Muscle layer of duodenum (tissue), 2 donors: ENCODE results near the gene ARID3B.

Source experiments
- H3K27ac ChIP-seq: one replicate; pipeline ENCODE4 v1.7.0; 2013; ENCODE audit warnings: mild to moderate bottlenecking, low read length
- H3K27me3 ChIP-seq: one replicate; pipeline ENCODE4 v1.7.0; 2013; ENCODE audit warnings: low read depth, mild to moderate bottlenecking, control low read depth, low read length
- H3K36me3 ChIP-seq, 2 donors: one replicate each; pipeline ENCODE4 v1.7.0; 2013; ENCODE audit warnings: low read length in 2 of 2, control low read depth in 1 of 2, mild to moderate bottlenecking in 1 of 2; ENCODE audit not compliant: insufficient read depth in 2 of 2, control insufficient read depth in 1 of 2
- H3K4me1 ChIP-seq, 2 donors: one replicate each; pipeline ENCODE4 v1.7.0; 2013; ENCODE audit warnings: low read length in 2 of 2, mild to moderate bottlenecking in 2 of 2, control low read depth in 1 of 2, moderate library complexity in 1 of 2; ENCODE audit not compliant: insufficient read depth in 2 of 2, control insufficient read depth in 1 of 2
- H3K4me3 ChIP-seq, 2 donors: one replicate each; pipeline ENCODE4 v1.7.0; 2013; ENCODE audit warnings: low read length in 2 of 2, low read depth in 1 of 2, mild to moderate bottlenecking in 1 of 2
- H3K9me3 ChIP-seq, 2 donors: one replicate each; pipeline ENCODE4 v1.7.0; 2013; ENCODE audit warnings: low read length in 2 of 2, control low read depth in 1 of 2, mild to moderate bottlenecking in 1 of 2; ENCODE audit not compliant: control insufficient read depth in 1 of 2
- donor health status: healthy.

ARID3B gene

DNA sequence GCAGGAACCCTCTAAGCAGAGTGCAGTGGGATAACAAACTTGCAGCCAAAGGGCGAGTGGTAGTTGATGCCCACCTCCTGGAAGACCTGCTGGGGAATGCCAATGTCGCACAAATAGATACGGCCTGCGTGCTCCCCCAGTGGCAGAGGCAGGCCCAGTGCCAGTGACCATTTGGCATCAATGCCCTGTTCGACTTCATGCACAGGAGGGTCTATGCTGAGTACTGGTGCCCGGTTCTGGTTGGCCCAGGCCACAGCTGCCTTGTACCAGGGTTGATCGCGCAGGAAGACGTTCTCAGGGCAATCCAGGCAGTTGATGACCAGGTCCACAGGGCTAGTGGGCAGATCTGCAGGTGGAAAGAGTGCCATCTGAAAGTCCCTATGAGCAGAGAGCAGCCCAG is 91.6 kb downstream of the ARID3B start:
- H3K36me3 ChIP-seq = peaks cover 87 to 95% of the 10 kb centered on the region in 2 donors

DNA sequence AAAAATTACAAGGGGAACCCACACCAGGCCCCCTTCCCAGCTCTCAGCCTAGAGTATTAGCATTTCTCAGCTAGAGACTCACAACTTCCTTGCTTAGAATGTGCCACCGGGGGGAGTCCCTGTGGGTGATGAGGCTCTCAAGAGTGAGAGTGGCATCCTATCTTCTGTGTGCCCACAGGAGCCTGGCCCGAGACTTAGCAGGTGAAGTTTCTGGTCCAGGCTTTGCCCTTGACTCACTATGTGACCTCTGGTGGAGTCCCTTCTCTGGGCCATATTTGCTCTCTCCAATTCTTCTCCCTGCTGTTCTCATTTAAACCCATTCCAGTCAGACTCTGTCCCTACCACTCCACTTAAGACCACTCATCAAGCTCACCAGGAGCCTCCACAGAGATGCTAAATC is 92.8 kb downstream of the ARID3B start:
- Histone ChIP-seq H3K4me1 (no peaks in the 10 kb centered on the region), H3K27ac (no peak overlapping the region), H3K27me3 (no peaks in the 10 kb centered on the region), H3K36me3 (peaks cover 79 to 93% of the 10 kb centered on the region in 2 donors), H3K4me3 (no peak overlapping the region), H3K9me3 (no peaks in the 10 kb centered on the region)

More for the DNA sequence above, 91.6 kb downstream of the ARID3B start:
- no peaks in the 10 kb centered on the region for H3K9me3 ChIP-seq
- no peak overlapping the region for H3K27ac ChIP-seq
- H3K4me3 ChIP-seq = no peak overlapping the region
- H3K4me1 ChIP-seq = no peaks in the 10 kb centered on the region
- H3K27me3 ChIP-seq = no peaks in the 10 kb centered on the region

DNA sequence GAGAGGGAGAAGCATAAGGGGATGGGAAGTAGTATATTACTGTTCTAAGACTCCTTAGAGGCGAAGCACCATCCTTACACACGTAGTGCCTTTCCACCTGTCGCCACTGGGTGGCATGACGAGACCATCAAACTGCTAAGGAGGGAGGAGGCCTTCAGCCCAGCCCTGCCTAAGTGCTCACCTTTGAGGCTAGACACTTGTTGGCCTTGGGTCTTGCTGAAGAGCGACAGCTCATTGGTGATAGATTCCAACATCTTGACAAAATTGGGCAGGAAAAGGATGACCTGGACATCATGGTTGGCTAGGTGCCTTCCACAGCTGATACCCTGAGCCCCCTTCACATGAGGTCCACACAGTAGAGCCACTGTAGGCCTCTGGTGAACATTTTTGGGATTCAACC is 94.2 kb downstream of the ARID3B start:
- Histone ChIP-seq H3K27ac (no peak overlapping the region), H3K36me3 (peaks cover 86 to 92% of the 10 kb centered on the region in 2 donors), H3K9me3 (no peaks in the 10 kb centered on the region), H3K4me3 (no peak overlapping the region), H3K4me1 (no peaks in the 10 kb centered on the region), H3K27me3 (no peaks in the 10 kb centered on the region)

- no peaks in the 10 kb centered on the region for H3K27me3 ChIP-seq
- peaks cover 78 to 80% of the 10 kb centered on the region in 2 donors for H3K36me3 ChIP-seq
- H3K4me1 ChIP-seq = no peaks in the 10 kb centered on the region
- H3K9me3 ChIP-seq = no peaks in the 10 kb centered on the region
- H3K27ac ChIP-seq = no peak overlapping the region
- no peak overlapping the region for H3K4me3 ChIP-seq
Measured at GRCh38 chr15:74636984-74637383, 96.0 kb downstream of the ARID3B start.

- Histone ChIP-seq H3K9me3 (no peaks in the 10 kb centered on the region), H3K27me3 (no peaks in the 10 kb centered on the region), H3K36me3 (peaks cover 39 to 42% of the 10 kb centered on the region in 2 donors), H3K27ac (no peak overlapping the region), H3K4me3 (no peak overlapping the region), H3K4me1 (peaks cover 0 to 6% of the 10 kb centered on the region in 2 donors)
Measured at GRCh38 chr15:74641151-74641550, 100.1 kb downstream of the ARID3B start.

- no peaks in the 10 kb centered on the region for H3K9me3 ChIP-seq
- peaks cover 0 to 6% of the 10 kb centered on the region in 2 donors for H3K4me1 ChIP-seq
- H3K27ac ChIP-seq = no peak overlapping the region
- no peaks in the 10 kb centered on the region for H3K27me3 ChIP-seq
- no peak overlapping the region for H3K4me3 ChIP-seq
- H3K36me3 ChIP-seq = peaks cover 27 to 30% of the 10 kb centered on the region in 2 donors
Measured at GRCh38 chr15:74642348-74642733, 101.3 kb downstream of the ARID3B start.

GRCh38 chr15:74642734-74643664 is 102.0 kb downstream of the ARID3B start:
- Histone ChIP-seq H3K27ac (no peak overlapping the region), H3K4me3 (no peak overlapping the region), H3K36me3 (peaks cover 23% of the 10 kb centered on the region in 2 donors)

GRCh38 chr15:74643665-74644204 is 102.7 kb downstream of the ARID3B start:
- Histone ChIP-seq H3K4me1 (peaks cover 0 to 6% of the 10 kb centered on the region in 2 donors), H3K27me3 (no peaks in the 10 kb centered on the region), H3K4me3 (no peak overlapping the region), H3K36me3 (peaks cover 18 to 21% of the 10 kb centered on the region in 2 donors), H3K9me3 (no peaks in the 10 kb centered on the region), H3K27ac (no peak overlapping the region)

More at GRCh38 chr15:74642734-74643664, 102.0 kb downstream of the ARID3B start:
- peaks cover 0 to 6% of the 10 kb centered on the region in 2 donors for H3K4me1 ChIP-seq
- H3K27me3 ChIP-seq = no peaks in the 10 kb centered on the region
- no peaks in the 10 kb centered on the region for H3K9me3 ChIP-seq

- Histone ChIP-seq H3K27me3 (no peaks in the 10 kb centered on the region), H3K4me3 (no peak overlapping the region), H3K27ac (no peak overlapping the region), H3K9me3 (no peaks in the 10 kb centered on the region), H3K4me1 (peaks cover 0 to 9% of the 10 kb centered on the region in 2 donors), H3K36me3 (no peaks in the 10 kb centered on the region)
Measured at GRCh38 chr15:74646480-74646879, 105.5 kb downstream of the ARID3B start.
